ENCODE results near the gene POLH. TPM values are rescaled to one million over a fixed set of nuclear protein-coding genes. Genes with fewer than 3 reads are reported as not detected.
A peak's percentile ranks its signal among the peaks of the same experiment; 100 is the strongest.

POLH gene
- total and polyA plus RNA-seq, 9 of the 15 experiments (the other 6 are each of a cell fraction or from before 2014, with no cell fraction given): 5.8 to 31.6 (median 20.6) TPM

DNA sequence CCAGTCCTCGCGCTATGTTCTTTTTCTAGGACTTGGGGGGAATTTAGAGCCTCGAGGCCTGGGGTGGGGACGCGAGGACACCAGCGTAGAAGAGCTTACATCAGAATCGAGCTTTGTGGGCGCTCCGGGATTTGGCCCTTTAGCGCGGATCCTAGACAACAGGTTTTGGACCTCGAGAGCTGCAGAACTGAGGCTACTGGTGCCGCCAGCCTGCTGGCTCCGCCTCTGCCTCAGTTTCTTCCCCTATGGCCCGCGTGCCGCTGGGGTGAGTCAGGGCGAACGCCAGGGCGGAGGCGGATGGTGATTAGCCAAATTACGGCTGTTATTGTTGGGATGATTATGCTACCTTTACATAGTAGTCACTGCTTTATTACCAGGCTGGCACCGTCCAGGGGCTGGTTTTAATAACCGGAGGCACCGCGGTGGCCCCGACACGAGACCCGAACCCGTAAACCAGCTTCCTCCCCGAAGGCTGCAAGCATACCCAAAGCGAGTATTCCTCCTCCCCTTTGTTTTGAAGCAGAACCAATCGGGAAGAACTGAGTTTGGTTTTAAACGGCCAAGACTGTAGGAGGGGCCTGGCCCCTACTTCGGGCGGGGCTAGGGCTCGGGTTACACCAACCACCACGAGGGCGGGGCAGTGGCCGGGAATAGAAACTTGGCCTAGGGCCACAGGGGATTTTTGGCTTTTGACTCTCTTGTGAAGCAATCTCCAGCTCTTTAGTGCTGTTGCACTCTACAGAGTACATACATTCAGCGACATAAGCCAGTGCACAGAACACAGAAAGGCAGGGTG is 53.7 kb downstream of the POLH start (continued):
- peak; percentile 61; the same call in 1 of the 2 replicates for TF ChIP-seq CBFB (CRISPR knock-in tag; IDR thresholded peaks at IDR 0.05)
- TF ChIP-seq LCOR (CRISPR knock-in tag; IDR thresholded peaks at IDR 0.05): peak; percentile 74; the same call in 1 of the 2 replicates
- TF ChIP-seq MED1 (CRISPR knock-in tag; IDR thresholded peaks at IDR 0.05; ENCODE audit: borderline replicate concordance): no peak
- TF ChIP-seq SMAD2 (IDR thresholded peaks at IDR 0.05; ENCODE audit: low read depth, low read length): no peak
- TF ChIP-seq, protein P1, sequence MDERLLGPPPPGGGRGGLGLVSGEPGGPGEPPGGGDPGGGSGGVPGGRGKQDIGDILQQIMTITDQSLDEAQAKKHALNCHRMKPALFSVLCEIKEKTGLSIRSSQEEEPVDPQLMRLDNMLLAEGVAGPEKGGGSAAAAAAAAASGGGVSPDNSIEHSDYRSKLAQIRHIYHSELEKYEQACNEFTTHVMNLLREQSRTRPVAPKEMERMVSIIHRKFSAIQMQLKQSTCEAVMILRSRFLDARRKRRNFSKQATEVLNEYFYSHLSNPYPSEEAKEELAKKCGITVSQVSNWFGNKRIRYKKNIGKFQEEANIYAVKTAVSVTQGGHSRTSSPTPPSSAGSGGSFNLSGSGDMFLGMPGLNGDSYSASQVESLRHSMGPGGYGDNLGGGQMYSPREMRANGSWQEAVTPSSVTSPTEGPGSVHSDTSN (CRISPR knock-in tag; IDR thresholded peaks at IDR 0.05; ENCODE audit: low read depth): no peak
- TF ChIP-seq, protein P1 (tag; conservative IDR thresholded peaks at IDR 0.05; ENCODE audit: low read depth): no peak
- 0 out of 2 replicates have a peak, but pooled peaks have one; percentile 9 for TF ChIP-seq HDAC2 (IDR thresholded peaks at IDR 0.05)
- TF ChIP-seq RAD51 (IDR thresholded peaks at IDR 0.05; ENCODE audit: borderline replicate concordance, low read depth): peak; percentile 25; the same call in 1 of the 2 replicates
- TF ChIP-seq SMC3 (conservative IDR thresholded peaks at IDR 0.05; ENCODE audit: insufficient read depth, low read depth, low read length): no peak
- TF ChIP-seq NR1H2 (CRISPR knock-in tag; IDR thresholded peaks at IDR 0.05): 0 out of 2 replicates have a peak, but pooled peaks have one; percentile 45
- peak; percentile 6; the same call in 1 of the 2 replicates for TF ChIP-seq RB1 (IDR thresholded peaks at IDR 0.05; ENCODE audit: low read depth)
- peak; percentile 51 for TF ChIP-seq HMGN3 (IDR thresholded peaks at IDR 0.05; ENCODE audit: borderline replicate concordance, extremely low read depth, insufficient read length, low read depth, low read length)
- peak; percentile 47; the same call in 1 of the 2 replicates for TF ChIP-seq HOXB6 (CRISPR knock-in tag; IDR thresholded peaks at IDR 0.05; ENCODE audit: borderline replicate concordance)
- TF ChIP-seq ZNF232 (CRISPR knock-in tag; IDR thresholded peaks at IDR 0.05): no peak; the same call in 1 of the 2 replicates
- no peak for TF ChIP-seq ZNF347 (CRISPR knock-in tag; IDR thresholded peaks at IDR 0.05; ENCODE audit: low read depth)
- TF ChIP-seq PYGO2 (tag; IDR thresholded peaks at IDR 0.05): peak; percentile 76; the same call in 1 of the 2 replicates
- TF ChIP-seq MXI1 (IDR thresholded peaks at IDR 0.05; ENCODE audit: low read depth, low read length): no peak
- no peak for TF ChIP-seq POLR2H (tag; IDR thresholded peaks at IDR 0.05; ENCODE audit: low read depth)
- TF ChIP-seq, protein P2, sequence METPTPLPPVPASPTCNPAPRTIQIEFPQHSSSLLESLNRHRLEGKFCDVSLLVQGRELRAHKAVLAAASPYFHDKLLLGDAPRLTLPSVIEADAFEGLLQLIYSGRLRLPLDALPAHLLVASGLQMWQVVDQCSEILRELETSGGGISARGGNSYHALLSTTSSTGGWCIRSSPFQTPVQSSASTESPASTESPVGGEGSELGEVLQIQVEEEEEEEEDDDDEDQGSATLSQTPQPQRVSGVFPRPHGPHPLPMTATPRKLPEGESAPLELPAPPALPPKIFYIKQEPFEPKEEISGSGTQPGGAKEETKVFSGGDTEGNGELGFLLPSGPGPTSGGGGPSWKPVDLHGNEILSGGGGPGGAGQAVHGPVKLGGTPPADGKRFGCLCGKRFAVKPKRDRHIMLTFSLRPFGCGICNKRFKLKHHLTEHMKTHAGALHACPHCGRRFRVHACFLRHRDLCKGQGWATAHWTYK (CRISPR knock-in tag; IDR thresholded peaks at IDR 0.05): no peak
- TF ChIP-seq HMG20B (CRISPR knock-in tag; IDR thresholded peaks at IDR 0.05): no peak; the same call in 1 of the 2 replicates
- TF ChIP-seq GABPB2 (CRISPR knock-in tag; conservative IDR thresholded peaks at IDR 0.05): peak; percentile 81
- TF ChIP-seq, protein P3, sequence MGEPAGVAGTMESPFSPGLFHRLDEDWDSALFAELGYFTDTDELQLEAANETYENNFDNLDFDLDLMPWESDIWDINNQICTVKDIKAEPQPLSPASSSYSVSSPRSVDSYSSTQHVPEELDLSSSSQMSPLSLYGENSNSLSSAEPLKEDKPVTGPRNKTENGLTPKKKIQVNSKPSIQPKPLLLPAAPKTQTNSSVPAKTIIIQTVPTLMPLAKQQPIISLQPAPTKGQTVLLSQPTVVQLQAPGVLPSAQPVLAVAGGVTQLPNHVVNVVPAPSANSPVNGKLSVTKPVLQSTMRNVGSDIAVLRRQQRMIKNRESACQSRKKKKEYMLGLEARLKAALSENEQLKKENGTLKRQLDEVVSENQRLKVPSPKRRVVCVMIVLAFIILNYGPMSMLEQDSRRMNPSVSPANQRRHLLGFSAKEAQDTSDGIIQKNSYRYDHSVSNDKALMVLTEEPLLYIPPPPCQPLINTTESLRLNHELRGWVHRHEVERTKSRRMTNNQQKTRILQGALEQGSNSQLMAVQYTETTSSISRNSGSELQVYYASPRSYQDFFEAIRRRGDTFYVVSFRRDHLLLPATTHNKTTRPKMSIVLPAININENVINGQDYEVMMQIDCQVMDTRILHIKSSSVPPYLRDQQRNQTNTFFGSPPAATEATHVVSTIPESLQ (CRISPR knock-in tag; IDR thresholded peaks at IDR 0.05): peak; percentile 20; the same call in 1 of the 2 replicates
- TF ChIP-seq ZNF146 (CRISPR knock-in tag; IDR thresholded peaks at IDR 0.05; ENCODE audit: unreplicated experiment): no peak
